Activated CD4-positive, alpha-beta memory T cell treated with anti-CD3 and anti-CD28 coated beads for 36 hours (primary cell): ENCODE data around the gene FAM107B. TPM values are rescaled to one million over a fixed set of nuclear protein-coding genes. Genes with fewer than 3 reads are reported as not detected.
A peak's percentile ranks its signal among the peaks of the same experiment; 100 is the strongest.
"Not testable (repeated sequence)": the region's sequence is repeated elsewhere in the genome, so short reads cannot be mapped to it uniquely, and the experiment has no call there.

Source experiments
- CTCF ChIA-PET: fragments of 350-600 bp; sonication (Branson Sonifier 250); formaldehyde crosslinking; loops from one replicate; lab custom pipeline; 2021; ENCODE audit warnings: antibody characterized with exemption, inconsistent platforms; lab: Charles Lee
- POLR2A ChIA-PET: fragments of 350-600 bp; sonication (Branson Sonifier 250); formaldehyde crosslinking; loops from one replicate; lab custom pipeline; 2021; ENCODE audit warnings: antibody characterized with exemption; lab: Charles Lee
- DNase-seq: peaks from one replicate; pipeline ENCODE4 v3.0.0-alpha.2; 2020
- H3K27ac Mint-ChIP-seq: one replicate; pipeline ENCODE4 v1.8.0; 2021; ENCODE audit warnings: mixed read lengths
- H3K27me3 Mint-ChIP-seq: one replicate; pipeline ENCODE4 v1.8.0; 2021; ENCODE audit warnings: mixed read lengths
- H3K36me3 Mint-ChIP-seq: one replicate; pipeline ENCODE4 v1.8.0; 2021; ENCODE audit warnings: mixed read lengths
- H3K4me1 Mint-ChIP-seq: one replicate; pipeline ENCODE4 v1.8.0; 2021; ENCODE audit warnings: low read depth, mixed read lengths
- H3K4me3 Mint-ChIP-seq: one replicate; pipeline ENCODE4 v1.8.0; 2021; ENCODE audit warnings: mild to moderate bottlenecking, mixed read lengths
- H3K9me3 Mint-ChIP-seq: one replicate; pipeline ENCODE4 v1.8.0; 2021; ENCODE audit warnings: mixed read lengths
- intact Hi-C: fragments of 100-400 bp; cut with micrococcal nuclease; formaldehyde crosslinking; loops from one replicate; pipeline ENCODE4 v1.15.1; 2023
- total RNA-seq, 2 experiments: library from RNA; stranded (reverse); gene quantifications; one replicate each; pipeline ENCODE4 v1.2.3, GENCODE V29; 2021

The FAM107B gene
- total RNA-seq, 2 experiments from 2014 or later, result 132 to 138 TPM

GRCh38 chr10:14698111-14698828, 76.4 kb downstream of the FAM107B start:
- no peaks in the 10 kb centered on the region for H3K27me3 Mint-ChIP-seq
- peaks cover 3% of the 10 kb centered on the region for H3K9me3 Mint-ChIP-seq
- peaks cover 2% of the 10 kb centered on the region for H3K36me3 Mint-ChIP-seq
- ChIA-PET POLR2A (no interaction called here), CTCF (no interaction called here)
- H3K4me1 Mint-ChIP-seq, result no peaks in the 10 kb centered on the region
- H3K4me3 Mint-ChIP-seq, result no peak overlapping the region
- no peak overlapping the region for H3K27ac Mint-ChIP-seq
- no peak for DNase-seq
- intact Hi-C loops, result no loop called here

GRCh38 chr10:14697281-14697680, 77.4 kb downstream of the FAM107B start:
- ChIA-PET POLR2A (no interaction called here), CTCF (no interaction called here)
- no peak overlapping the region for H3K27ac Mint-ChIP-seq
- H3K27me3 Mint-ChIP-seq, result no peaks in the 10 kb centered on the region
- H3K36me3 Mint-ChIP-seq, result peaks cover 2% of the 10 kb centered on the region
- peaks cover 3% of the 10 kb centered on the region for H3K9me3 Mint-ChIP-seq
- no peak for DNase-seq
- intact Hi-C loops, result no loop called here
- no peak overlapping the region for H3K4me3 Mint-ChIP-seq
- H3K4me1 Mint-ChIP-seq, result peaks cover 3% of the 10 kb centered on the region

- Mint-ChIP-seq H3K27me3 (no peaks in the 10 kb centered on the region), H3K27ac (no peak overlapping the region), H3K9me3 (peaks cover 3% of the 10 kb centered on the region), H3K4me3 (no peak overlapping the region), H3K36me3 (peaks cover 2% of the 10 kb centered on the region), H3K4me1 (peaks cover 3% of the 10 kb centered on the region)
- CTCF ChIA-PET, result no interaction called here
- intact Hi-C loops, result no loop called here
- POLR2A ChIA-PET, result no interaction called here
- DNase-seq, result no peak
Measured at GRCh38 chr10:14696821-14697220, 77.9 kb downstream of the FAM107B start.

GRCh38 chr10:14695847-14696480, 78.7 kb downstream of the FAM107B start:
- peaks cover 2% of the 10 kb centered on the region for H3K36me3 Mint-ChIP-seq
- H3K4me3 Mint-ChIP-seq, result no peak overlapping the region
- no peak overlapping the region for H3K27ac Mint-ChIP-seq
- H3K9me3 Mint-ChIP-seq, result peaks cover 3% of the 10 kb centered on the region
- ChIA-PET CTCF (no interaction called here), POLR2A (no interaction called here)
- H3K4me1 Mint-ChIP-seq, result peaks cover 3% of the 10 kb centered on the region
- no peak for DNase-seq
- no peaks in the 10 kb centered on the region for H3K27me3 Mint-ChIP-seq
- intact Hi-C loops, result no loop called here

GRCh38 chr10:14693891-14694290, 80.8 kb downstream of the FAM107B start:
- ChIA-PET CTCF (no interaction called here), POLR2A (no interaction called here)
- peaks cover 3% of the 10 kb centered on the region for H3K4me1 Mint-ChIP-seq
- intact Hi-C loops, result no loop called here
- H3K36me3 Mint-ChIP-seq, result no peaks in the 10 kb centered on the region
- H3K4me3 Mint-ChIP-seq, result no peak overlapping the region
- no peaks in the 10 kb centered on the region for H3K27me3 Mint-ChIP-seq
- no peaks in the 10 kb centered on the region for H3K9me3 Mint-ChIP-seq
- H3K27ac Mint-ChIP-seq, result no peak overlapping the region
- no peak for DNase-seq

- intact Hi-C loops, result no loop called here
- no peaks in the 10 kb centered on the region for H3K36me3 Mint-ChIP-seq
- CTCF ChIA-PET, result interaction anchor here (0.6 kb wide), 1 partner anchor 1230 kb away, joined by 3 read pairs; no protein-coding TSS in a partner anchor
- peaks cover 3% of the 10 kb centered on the region for H3K4me1 Mint-ChIP-seq
- no peaks in the 10 kb centered on the region for H3K27me3 Mint-ChIP-seq
- H3K9me3 Mint-ChIP-seq, result no peaks in the 10 kb centered on the region
- peak; percentile 11 for DNase-seq
- POLR2A ChIA-PET, result interaction anchor here (0.6 kb wide), 1 partner anchor 270 kb away, joined by 4 read pairs; no protein-coding TSS in a partner anchor
- H3K4me3 Mint-ChIP-seq, result no peak overlapping the region
- no peak overlapping the region for H3K27ac Mint-ChIP-seq
Measured at GRCh38 chr10:14692344-14693076, 82.2 kb downstream of the FAM107B start.

GRCh38 chr10:14691359-14691758, 83.3 kb downstream of the FAM107B start:
- no peak overlapping the region for H3K4me3 Mint-ChIP-seq
- intact Hi-C loops, result no loop called here
- no peaks in the 10 kb centered on the region for H3K9me3 Mint-ChIP-seq
- no peaks in the 10 kb centered on the region for H3K27me3 Mint-ChIP-seq
- no peak overlapping the region for H3K27ac Mint-ChIP-seq
- no peaks in the 10 kb centered on the region for H3K36me3 Mint-ChIP-seq
- POLR2A ChIA-PET, result no interaction called here
- peaks cover 6% of the 10 kb centered on the region for H3K4me1 Mint-ChIP-seq
- no peak for DNase-seq
- CTCF ChIA-PET, result no interaction called here

GRCh38 chr10:14688606-14689005, 86.1 kb downstream of the FAM107B start:
- no peak overlapping the region for H3K27ac Mint-ChIP-seq

GRCh38 chr10:14688189-14688588, 86.5 kb downstream of the FAM107B start:
- H3K36me3 Mint-ChIP-seq, H3K27me3 Mint-ChIP-seq, POLR2A ChIA-PET, H3K9me3 Mint-ChIP-seq, H3K27ac Mint-ChIP-seq, CTCF ChIA-PET, H3K4me3 Mint-ChIP-seq, DNase-seq, intact Hi-C loops, H3K4me1 Mint-ChIP-seq: not testable (repeated sequence)

More at GRCh38 chr10:14688606-14689005, 86.1 kb downstream of the FAM107B start:
- Mint-ChIP-seq H3K4me1 (peaks cover 8% of the 10 kb centered on the region), H3K9me3 (no peaks in the 10 kb centered on the region), H3K27me3 (no peaks in the 10 kb centered on the region), H3K4me3 (no peak overlapping the region), H3K36me3 (no peaks in the 10 kb centered on the region)
- CTCF ChIA-PET, result no interaction called here
- DNase-seq, result no peak
- intact Hi-C loops, result no loop called here
- POLR2A ChIA-PET, result no interaction called here

GRCh38 chr10:14687340-14687739, 87.4 kb downstream of the FAM107B start:
- Mint-ChIP-seq H3K27me3 (no peaks in the 10 kb centered on the region), H3K4me1 (peaks cover 10% of the 10 kb centered on the region), H3K27ac (no peak overlapping the region), H3K9me3 (no peaks in the 10 kb centered on the region), H3K4me3 (no peak overlapping the region), H3K36me3 (no peaks in the 10 kb centered on the region)
- DNase-seq, result no peak
- intact Hi-C loops, result no loop called here
- CTCF ChIA-PET, result interaction anchor here (0.8 kb wide), 1 partner anchor 144 kb away, joined by 3 read pairs; no protein-coding TSS in a partner anchor
- POLR2A ChIA-PET, result no interaction called here

- DNase-seq, result peak; percentile 14
- H3K4me3 Mint-ChIP-seq, result no peak overlapping the region
- ChIA-PET CTCF (no interaction called here), POLR2A (no interaction called here)
- H3K27me3 Mint-ChIP-seq, result no peaks in the 10 kb centered on the region
- H3K36me3 Mint-ChIP-seq, result no peaks in the 10 kb centered on the region
- peaks cover 10% of the 10 kb centered on the region for H3K4me1 Mint-ChIP-seq
- intact Hi-C loops, result no loop called here
- H3K27ac Mint-ChIP-seq, result no peak overlapping the region
- no peaks in the 10 kb centered on the region for H3K9me3 Mint-ChIP-seq
Measured at GRCh38 chr10:14686356-14686755, 88.3 kb downstream of the FAM107B start.

GRCh38 chr10:14684354-14684753, 90.3 kb downstream of the FAM107B start:
- Mint-ChIP-seq H3K36me3 (no peaks in the 10 kb centered on the region), H3K4me3 (no peak overlapping the region), H3K4me1 (peaks cover 10% of the 10 kb centered on the region), H3K27me3 (no peaks in the 10 kb centered on the region), H3K9me3 (no peaks in the 10 kb centered on the region), H3K27ac (no peak overlapping the region)
- ChIA-PET POLR2A (no interaction called here), CTCF (no interaction called here)
- intact Hi-C loops, result no loop called here
- DNase-seq, result no peak
